ENCODE measurements around the gene HOXB6. TPM values are rescaled to one million over a fixed set of nuclear protein-coding genes. Genes with fewer than 3 reads are reported as not detected.
A peak's percentile ranks its signal among the peaks of the same experiment; 100 is the strongest.

Gene HOXB6
- total RNA-seq, 1 donor from 2014 or later: 11.5 TPM

DNA sequence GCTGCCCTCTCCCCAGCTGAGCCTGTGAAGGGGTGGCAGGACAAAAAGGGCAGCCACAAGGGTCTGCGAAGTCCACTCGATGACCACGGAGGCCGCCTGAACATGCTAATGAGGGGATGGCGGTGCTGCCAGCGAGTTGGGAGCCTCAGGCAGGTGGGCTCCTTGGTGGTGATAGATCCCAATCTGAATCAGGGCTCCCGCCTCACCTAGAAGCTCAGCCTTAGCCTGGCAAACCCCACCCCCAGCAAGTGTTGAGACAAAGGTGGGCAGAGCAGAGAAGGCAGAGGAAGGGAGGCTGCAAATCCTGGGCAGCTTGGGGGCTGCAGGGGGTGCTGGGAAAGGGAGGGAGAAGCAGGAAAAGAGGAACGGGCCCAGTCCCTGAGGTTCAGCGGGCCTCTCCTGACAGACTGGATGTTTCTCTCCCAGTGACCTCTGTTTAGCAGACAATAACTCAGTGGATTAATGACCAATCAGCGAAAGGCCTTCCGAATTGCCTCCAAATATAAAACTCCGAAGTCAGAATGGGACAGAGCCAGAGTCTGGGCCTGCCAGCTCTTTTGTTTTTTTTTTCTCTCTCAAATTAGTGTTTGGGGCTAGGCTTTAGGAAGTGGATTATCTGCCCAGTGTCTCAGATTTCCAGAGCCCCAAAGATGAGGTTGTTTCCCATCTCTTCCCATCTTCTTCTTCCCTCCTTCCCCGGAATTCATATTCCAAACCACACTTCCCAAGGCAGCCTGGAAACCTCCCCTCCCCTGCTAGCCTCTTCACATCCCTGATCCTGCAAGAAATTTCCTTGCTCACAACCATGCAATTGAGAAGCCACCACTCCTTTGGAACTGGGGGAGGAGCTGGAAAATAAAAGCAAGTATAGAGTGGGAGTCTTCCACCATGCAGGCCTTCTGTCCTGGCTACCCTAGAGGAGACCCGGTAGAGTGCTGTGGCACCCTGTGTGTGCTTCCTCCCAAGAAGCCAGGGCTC lies 44.7 kb downstream of the HOXB6 start:
- peak overlapping the region; percentile 18 for H3K4me3 Mint-ChIP-seq
- DNase-seq (ENCODE audit: low read depth, low spot score): no peak
- peaks cover 2% of the 10 kb centered on the region for H3K36me3 Mint-ChIP-seq (ENCODE audit: low read depth)
- no peak overlapping the region for H3K27ac Mint-ChIP-seq (ENCODE audit: unreplicated experiment)
- peaks cover 87% of the 10 kb centered on the region for H3K27me3 Mint-ChIP-seq (ENCODE audit: low read depth)
- no peak for TF ChIP-seq CTCF (conservative IDR thresholded peaks at IDR 0.05)
- no peaks in the 10 kb centered on the region for H3K9me3 Mint-ChIP-seq
- peaks cover 42% of the 10 kb centered on the region for H3K4me1 Mint-ChIP-seq

GRCh38 chr17:48559122-48559839 lies 45.5 kb downstream of the HOXB6 start:
- no peaks in the 10 kb centered on the region for H3K9me3 Mint-ChIP-seq
- H3K27me3 Mint-ChIP-seq (ENCODE audit: low read depth): peaks cover 96% of the 10 kb centered on the region
- H3K4me3 Mint-ChIP-seq: peak overlapping the region; percentile 9
- H3K36me3 Mint-ChIP-seq (ENCODE audit: low read depth): peaks cover 2% of the 10 kb centered on the region
- peaks cover 45% of the 10 kb centered on the region for H3K4me1 Mint-ChIP-seq
- H3K27ac Mint-ChIP-seq (ENCODE audit: unreplicated experiment): no peak overlapping the region
- no peak for DNase-seq (ENCODE audit: low read depth, low spot score)
- no peak for TF ChIP-seq CTCF (conservative IDR thresholded peaks at IDR 0.05)

DNA sequence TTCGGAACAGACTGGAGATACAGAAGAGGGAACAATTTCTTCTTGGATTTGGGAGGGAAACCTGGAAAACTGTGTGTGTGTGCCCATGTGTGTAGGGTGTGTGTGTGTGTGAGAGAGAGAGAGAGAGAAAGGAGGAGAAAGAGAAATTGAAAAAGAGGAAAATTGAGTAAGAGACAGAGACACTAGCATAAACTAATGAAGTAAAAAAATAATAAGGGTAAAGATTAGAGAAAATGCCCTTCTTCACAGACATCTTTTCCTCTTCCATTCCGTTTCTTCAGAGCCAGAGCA lies 46.0 kb downstream of the HOXB6 start:
- H3K27ac Mint-ChIP-seq (ENCODE audit: unreplicated experiment): no peak overlapping the region
- no peak for TF ChIP-seq CTCF (conservative IDR thresholded peaks at IDR 0.05)
- H3K4me1 Mint-ChIP-seq: peaks cover 47% of the 10 kb centered on the region
- peak overlapping the region; percentile 9 for H3K4me3 Mint-ChIP-seq
- peaks cover 2% of the 10 kb centered on the region for H3K36me3 Mint-ChIP-seq (ENCODE audit: low read depth)
- no peaks in the 10 kb centered on the region for H3K9me3 Mint-ChIP-seq
- DNase-seq (ENCODE audit: low read depth, low spot score): no peak
- peaks cover 99% of the 10 kb centered on the region for H3K27me3 Mint-ChIP-seq (ENCODE audit: low read depth)

GRCh38 chr17:48558057-48558830 lies 46.5 kb downstream of the HOXB6 start:
- Mint-ChIP-seq H3K27ac (ENCODE audit: unreplicated experiment) (no peak overlapping the region), H3K27me3 (ENCODE audit: low read depth) (peaks cover 99% of the 10 kb centered on the region), H3K4me3 (peak overlapping the region; percentile 9), H3K36me3 (ENCODE audit: low read depth) (peaks cover under 1% of the 10 kb centered on the region), H3K4me1 (peaks cover 47% of the 10 kb centered on the region), H3K9me3 (no peaks in the 10 kb centered on the region)
- no peak for TF ChIP-seq CTCF (conservative IDR thresholded peaks at IDR 0.05)
- no peak for DNase-seq (ENCODE audit: low read depth, low spot score)
